ENCODE measurements around the gene MRPS10. TPM values are rescaled to one million over a fixed set of nuclear protein-coding genes. Genes with fewer than 3 reads are reported as not detected.

MRPS10 gene
- 26.9 to 31.7 TPM (median 28.8 TPM) in 3 replicates for total RNA-seq
- long read RNA-seq, transcript MRPS10-201 (7 exons, 2,110 nt) = major isoform, 75 of 109 reads
- long read RNA-seq, partial matches to known transcripts = 0 of 109 reads
- long read RNA-seq, other reads (novel, unspliced or antisense) = 34 of 109 reads

GRCh38 chr6:42217519-42218367 lies at the start of gene MRPS10:
MRPS10 (minus strand) TSS chr6:42217861; CDS start chr6:42217849, 12 bp downstream.
- DNase-seq (ENCODE audit: low spot score) = no peak
- peaks cover 24% of the 10 kb centered on the region for H3K4me1 Mint-ChIP-seq (ENCODE audit: low read depth)
- H3K9me3 Mint-ChIP-seq (ENCODE audit: low read depth) = no peaks in the 10 kb centered on the region
- H3K36me3 Mint-ChIP-seq (ENCODE audit: low read depth) = no peaks in the 10 kb centered on the region
- H3K27me3 Mint-ChIP-seq (ENCODE audit: low read depth) = no peaks in the 10 kb centered on the region
- no peak for TF ChIP-seq CTCF (IDR thresholded peaks at IDR 0.05)
- peak within 1 kb of the TSS; percentile 90 for H3K4me3 Mint-ChIP-seq (ENCODE audit: unreplicated experiment)
- H3K27ac Mint-ChIP-seq (ENCODE audit: unreplicated experiment) = peak within 1 kb of the TSS; percentile 94

- Mint-ChIP-seq H3K9me3 (ENCODE audit: low read depth) (no peaks in the 10 kb centered on the region), H3K27ac (ENCODE audit: unreplicated experiment) (no peak overlapping the region), H3K4me3 (ENCODE audit: unreplicated experiment) (no peak overlapping the region), H3K4me1 (ENCODE audit: low read depth) (no peaks in the 10 kb centered on the region), H3K36me3 (ENCODE audit: low read depth) (peaks cover 1% of the 10 kb centered on the region), H3K27me3 (ENCODE audit: low read depth) (no peaks in the 10 kb centered on the region)
- DNase-seq (ENCODE audit: low spot score) = no peak
- no peak for TF ChIP-seq CTCF (IDR thresholded peaks at IDR 0.05)
These were observed 48.9 kb upstream of the MRPS10 start for GRCh38 chr6:42266538-42266937.

- Mint-ChIP-seq H3K4me1 (ENCODE audit: low read depth) (no peaks in the 10 kb centered on the region), H3K27me3 (ENCODE audit: low read depth) (no peaks in the 10 kb centered on the region), H3K36me3 (ENCODE audit: low read depth) (peaks cover 1% of the 10 kb centered on the region), H3K9me3 (ENCODE audit: low read depth) (no peaks in the 10 kb centered on the region), H3K27ac (ENCODE audit: unreplicated experiment) (no peak overlapping the region), H3K4me3 (ENCODE audit: unreplicated experiment) (no peak overlapping the region)
- TF ChIP-seq CTCF (IDR thresholded peaks at IDR 0.05) = no peak
- no peak for DNase-seq (ENCODE audit: low spot score)
These were observed 47.3 kb upstream of the MRPS10 start for GRCh38 chr6:42264852-42265390.

- Mint-ChIP-seq H3K9me3 (ENCODE audit: low read depth) (no peaks in the 10 kb centered on the region), H3K4me1 (ENCODE audit: low read depth) (no peaks in the 10 kb centered on the region), H3K36me3 (ENCODE audit: low read depth) (peaks cover 1% of the 10 kb centered on the region), H3K4me3 (ENCODE audit: unreplicated experiment) (no peak overlapping the region), H3K27ac (ENCODE audit: unreplicated experiment) (no peak overlapping the region), H3K27me3 (ENCODE audit: low read depth) (no peaks in the 10 kb centered on the region)
- no peak for TF ChIP-seq CTCF (IDR thresholded peaks at IDR 0.05)
- DNase-seq (ENCODE audit: low spot score) = no peak
These were observed 46.6 kb upstream of the MRPS10 start for GRCh38 chr6:42264162-42264851.

- H3K27me3 Mint-ChIP-seq (ENCODE audit: low read depth) = no peaks in the 10 kb centered on the region
- no peak overlapping the region for H3K27ac Mint-ChIP-seq (ENCODE audit: unreplicated experiment)
- H3K4me1 Mint-ChIP-seq (ENCODE audit: low read depth) = no peaks in the 10 kb centered on the region
- TF ChIP-seq CTCF (IDR thresholded peaks at IDR 0.05) = no peak
- DNase-seq (ENCODE audit: low spot score) = no peak
- H3K4me3 Mint-ChIP-seq (ENCODE audit: unreplicated experiment) = no peak overlapping the region
- H3K9me3 Mint-ChIP-seq (ENCODE audit: low read depth) = no peaks in the 10 kb centered on the region
- peaks cover 1% of the 10 kb centered on the region for H3K36me3 Mint-ChIP-seq (ENCODE audit: low read depth)
These were observed 45.6 kb upstream of the MRPS10 start for GRCh38 chr6:42263165-42263728.

All from chondrocyte (in vitro differentiated cells).